GM18873 (cell line): Measurements from ENCODE around the gene AAMDC.
"Not testable (repeated sequence)": the region's sequence is repeated elsewhere in the genome, so short reads cannot be mapped to it uniquely, and the experiment has no call there.

Source experiments
- ATAC-seq: cut with Tn5 transposase; IDR thresholded peaks from one replicate; pipeline ENCODE4 v1.9.1; 2021; ENCODE audit warnings: mild to moderate bottlenecking, moderate library complexity, moderate number of reproducible peaks; ENCODE audit not compliant: unreplicated experiment, low FRiP score

AAMDC gene

DNA sequence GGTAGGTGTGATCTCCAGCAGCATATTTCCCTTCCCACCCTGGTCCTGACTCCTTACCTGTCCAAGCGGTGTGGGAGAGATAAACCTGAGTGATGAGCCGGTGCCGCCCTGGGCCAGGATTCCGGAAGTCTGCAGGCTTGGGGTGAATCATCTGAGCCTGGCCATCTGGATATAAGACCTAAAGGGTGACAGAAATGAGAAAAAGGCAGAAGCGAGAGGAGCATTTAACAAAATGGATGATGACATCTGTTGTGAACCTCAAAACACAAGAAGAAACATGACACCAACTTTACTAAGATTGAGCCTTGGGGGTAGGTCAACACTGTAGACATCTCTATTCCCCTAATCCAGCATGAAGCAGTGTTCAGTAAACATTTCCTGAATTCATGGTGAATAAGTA lies 62.8 kb downstream of the AAMDC start:
- ATAC-seq: no peak

DNA sequence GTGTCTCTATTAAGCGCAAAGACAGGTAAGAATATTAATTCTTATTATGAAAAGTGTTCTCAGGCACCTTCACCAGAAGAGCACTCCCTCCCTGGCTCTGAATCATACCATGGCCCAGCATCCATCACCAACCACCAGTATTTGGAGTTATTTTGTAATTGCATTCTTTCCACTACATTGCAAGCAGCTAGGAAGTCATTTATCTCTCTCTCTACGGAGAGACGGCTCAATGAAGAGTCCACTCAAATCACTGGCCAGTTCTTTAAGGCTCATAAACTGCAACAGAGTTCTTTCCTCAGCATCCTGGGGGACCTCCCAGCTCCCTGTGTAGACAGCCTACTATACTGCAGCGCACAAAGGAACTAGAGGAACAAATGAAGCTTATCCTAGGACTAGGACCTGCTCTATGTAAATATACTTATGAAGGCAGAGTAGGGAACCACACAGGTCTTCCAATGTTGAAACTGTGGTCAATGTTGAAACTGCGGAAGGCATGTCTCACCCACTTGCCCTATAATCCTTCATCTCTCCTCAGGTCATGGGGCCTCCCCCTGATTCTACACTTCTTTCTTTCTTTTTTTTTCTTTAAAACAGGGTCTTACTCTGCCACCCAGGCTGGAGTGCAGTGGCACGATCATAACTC lies 63.4 kb downstream of the AAMDC start:
- no peak for ATAC-seq

DNA sequence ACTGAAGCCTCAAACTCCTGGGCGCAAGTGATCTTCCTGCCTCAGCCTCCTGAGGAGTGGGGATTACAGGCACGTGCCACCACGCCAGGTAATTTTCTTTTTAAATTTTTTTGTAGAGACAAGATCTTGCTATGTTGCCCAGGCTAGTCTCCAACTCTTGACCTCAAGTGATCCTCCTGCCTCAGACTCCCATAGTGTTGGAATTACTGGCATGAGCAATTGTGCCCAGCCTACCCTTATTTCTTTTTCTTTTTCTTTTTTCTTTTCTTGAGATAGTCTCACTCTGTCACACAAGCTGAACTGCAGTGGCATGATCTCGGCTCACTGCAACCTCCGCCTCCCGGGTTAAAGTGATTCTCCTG lies 63.9 kb downstream of the AAMDC start:
- ATAC-seq: no peak

DNA sequence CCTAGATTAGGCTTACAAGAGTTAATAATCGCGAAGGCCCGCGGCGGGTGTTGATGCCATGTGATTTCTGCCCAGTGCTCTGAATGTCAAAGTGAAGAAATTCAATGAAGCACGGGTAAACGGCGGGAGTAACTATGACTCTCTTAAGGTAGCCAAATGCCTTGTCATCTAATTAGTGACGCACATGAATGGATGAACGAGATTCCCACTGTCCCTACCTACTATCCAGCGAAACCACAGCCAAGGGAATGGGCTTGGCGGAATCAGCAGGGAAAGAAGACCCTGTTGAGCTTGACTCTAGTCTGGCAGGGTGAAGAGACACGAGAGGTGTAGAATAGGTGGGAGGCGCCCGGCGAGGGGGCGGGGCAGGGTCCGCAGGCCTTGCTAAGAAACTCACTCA lies 65.5 kb downstream of the AAMDC start:
- ATAC-seq: no peak

DNA sequence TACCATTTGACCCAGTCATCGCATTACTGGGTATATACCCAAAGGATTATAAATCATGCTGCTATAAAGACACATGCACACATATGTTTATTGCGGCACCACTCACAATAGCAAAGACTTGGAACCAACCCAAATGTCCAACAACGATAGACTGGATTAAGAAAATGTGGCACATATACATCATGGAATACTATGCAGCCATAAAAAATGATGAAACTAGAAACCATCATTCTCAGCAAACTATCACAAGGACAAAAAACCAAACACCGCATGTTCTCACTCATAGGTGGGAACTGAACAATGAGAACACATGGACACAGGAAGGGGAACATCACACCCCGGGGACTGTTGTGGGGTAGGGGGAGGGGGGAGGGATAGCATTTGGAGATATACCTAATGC lies 68.1 kb downstream of the AAMDC start:
- not testable (repeated sequence) for ATAC-seq

DNA sequence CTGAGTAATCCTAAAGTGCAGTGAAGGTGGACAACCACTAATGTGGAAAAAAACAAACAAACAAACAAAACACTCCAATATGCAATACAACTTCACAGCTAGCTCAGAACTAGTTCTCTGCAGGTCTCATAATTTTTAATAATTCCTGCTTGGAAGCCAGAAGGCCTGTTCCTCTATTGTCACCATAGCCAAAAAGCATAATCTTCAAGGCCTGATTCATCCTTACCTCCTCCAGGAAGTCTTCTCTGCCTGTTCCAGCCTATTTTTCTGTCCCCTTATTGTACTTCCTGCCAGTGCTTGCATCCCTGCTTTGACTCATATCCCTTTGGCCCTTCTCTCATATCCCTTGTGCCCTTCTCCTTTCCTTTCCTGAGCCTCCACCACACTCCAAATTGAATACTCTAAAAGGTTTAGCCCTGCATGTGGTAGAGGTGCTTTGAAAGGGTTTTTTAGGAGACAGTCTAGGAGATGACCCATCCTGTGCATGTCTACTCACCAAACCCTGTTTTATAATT lies 69.2 kb downstream of the AAMDC start:
- ATAC-seq: not testable (repeated sequence)

DNA sequence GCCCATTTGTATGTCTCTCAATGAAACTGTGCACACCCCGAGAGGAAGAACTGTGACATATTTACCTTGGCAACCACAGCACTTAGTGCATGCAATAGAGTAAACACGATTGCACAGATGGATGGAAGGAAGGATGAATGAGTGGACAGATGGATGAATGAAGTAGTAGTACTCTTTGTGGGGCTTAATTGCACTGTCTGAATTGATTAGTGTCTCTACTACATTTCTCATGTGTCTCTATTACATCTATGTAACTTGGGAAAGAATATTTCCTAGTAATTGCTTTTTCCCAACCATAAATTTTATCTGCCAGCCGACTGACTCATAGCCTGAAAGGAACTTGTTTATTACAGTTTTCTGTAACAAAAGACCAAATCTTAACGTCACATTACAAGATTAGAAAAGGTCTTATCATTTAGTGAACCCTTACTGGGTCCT lies 69.7 kb downstream of the AAMDC start:
- not testable (repeated sequence) for ATAC-seq

DNA sequence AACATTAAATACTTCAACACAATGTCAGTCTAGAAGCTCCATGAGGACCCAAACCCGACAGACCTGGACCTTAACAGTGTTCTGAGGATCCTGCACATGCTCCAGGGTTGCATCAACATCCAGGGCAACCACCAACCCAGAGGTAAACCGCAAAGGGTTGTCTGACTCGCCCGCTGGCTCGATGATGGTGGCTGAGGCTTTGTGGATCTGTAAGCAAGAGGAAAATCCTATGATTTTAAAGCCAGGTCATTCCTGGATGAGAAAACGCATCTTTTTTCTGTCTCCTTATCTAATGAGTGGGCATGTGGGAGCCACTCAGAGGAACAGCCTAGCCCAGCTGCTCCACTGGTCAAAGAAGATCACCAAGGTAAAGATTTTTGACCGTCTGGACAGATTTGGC lies 70.3 kb downstream of the AAMDC start:
- not testable (repeated sequence) for ATAC-seq

DNA sequence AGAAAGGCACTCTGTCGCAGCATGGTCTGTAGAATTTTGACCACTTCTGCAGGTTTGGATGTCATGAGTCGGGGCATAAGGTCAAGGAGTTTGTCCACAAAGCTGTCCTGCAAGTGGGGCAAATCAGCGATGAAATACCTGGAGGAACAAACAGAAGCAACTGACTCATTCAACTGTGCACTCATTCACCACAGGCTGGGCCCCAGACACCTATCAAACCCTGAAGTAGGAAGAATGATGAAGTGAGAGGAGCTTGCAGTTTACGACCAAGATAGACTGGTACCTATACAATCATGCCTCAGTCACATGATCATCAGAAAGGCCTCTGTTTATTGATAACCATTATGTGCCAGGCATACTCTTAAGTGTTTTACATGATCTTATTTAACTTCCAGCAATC lies 70.8 kb downstream of the AAMDC start:
- ATAC-seq: not testable (repeated sequence)

DNA sequence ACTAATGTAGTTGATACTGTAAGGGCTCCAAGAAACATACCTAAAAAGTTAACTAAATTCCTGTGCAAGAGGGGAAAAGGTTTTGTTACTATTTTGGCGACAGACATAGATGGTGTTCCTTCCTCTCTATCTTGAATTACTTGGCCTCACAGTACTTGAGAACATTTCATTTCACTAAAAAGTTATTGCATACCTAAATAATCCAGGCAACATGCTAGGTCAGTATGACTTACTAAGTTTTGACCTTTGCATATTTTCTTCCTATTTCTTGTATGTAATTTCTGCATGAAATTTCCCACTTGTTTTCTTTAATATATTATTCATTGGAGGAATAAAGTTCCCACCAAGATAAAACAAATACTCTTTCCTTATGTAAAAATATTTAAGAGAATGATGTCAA lies 74.0 kb downstream of the AAMDC start:
- ATAC-seq: not testable (repeated sequence)

DNA sequence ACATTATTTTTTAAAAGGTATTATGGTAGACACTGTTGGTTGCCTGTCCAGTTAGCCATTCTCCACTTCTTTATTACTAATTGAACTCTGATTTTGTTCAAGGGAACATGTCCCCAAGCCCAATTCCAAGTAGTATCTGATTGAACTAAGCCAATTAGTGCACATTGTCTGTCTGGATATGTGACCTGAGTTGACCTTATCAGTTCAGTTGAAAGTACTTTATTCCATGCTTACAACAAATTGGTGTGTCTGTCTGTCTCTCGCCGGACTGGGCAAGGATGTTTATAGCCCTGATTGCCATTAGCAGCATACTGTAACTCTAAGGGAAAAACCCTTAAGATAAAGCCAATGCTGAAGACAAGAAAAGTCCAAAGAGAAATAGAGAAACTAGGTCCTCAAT lies 87.9 kb downstream of the AAMDC start:
- ATAC-seq: no peak

DNA sequence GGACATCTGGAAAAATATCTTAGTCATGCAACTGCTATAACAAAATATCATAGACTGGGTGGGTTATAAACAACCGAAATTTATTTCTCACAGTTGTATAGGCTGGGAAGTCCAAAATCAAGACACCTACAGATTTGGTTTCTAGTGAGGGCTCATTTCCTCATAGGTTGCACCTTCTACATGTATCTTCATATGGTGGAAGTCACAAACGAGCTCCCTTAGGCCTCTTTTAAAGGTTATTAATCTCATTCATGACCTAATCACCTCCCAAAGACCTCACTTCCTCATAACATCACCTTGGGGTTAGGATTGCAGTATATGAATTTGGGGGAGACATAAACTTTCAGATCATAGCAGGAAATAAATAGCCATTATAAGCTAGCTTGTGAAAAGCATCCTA lies 88.3 kb downstream of the AAMDC start:
- no peak for ATAC-seq

DNA sequence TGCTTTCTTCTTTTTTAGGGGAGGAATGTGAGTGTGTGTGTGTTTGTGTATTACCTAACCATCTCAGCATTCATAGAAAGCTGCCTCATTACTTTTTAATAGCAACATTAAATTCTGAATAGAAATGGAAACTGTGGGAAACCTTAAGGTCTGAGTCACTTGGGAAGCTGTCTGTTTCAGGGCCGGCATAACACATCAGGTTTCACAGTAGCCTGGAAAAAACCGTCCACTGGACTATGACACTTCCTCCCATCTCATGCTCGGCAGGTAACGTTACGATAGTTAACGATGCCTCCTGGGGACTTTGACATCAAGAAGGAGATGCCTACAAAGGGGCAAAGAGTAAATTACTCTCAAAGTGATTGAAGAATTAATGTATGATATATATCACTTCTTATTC lies 89.9 kb downstream of the AAMDC start:
- not testable (repeated sequence) for ATAC-seq

DNA sequence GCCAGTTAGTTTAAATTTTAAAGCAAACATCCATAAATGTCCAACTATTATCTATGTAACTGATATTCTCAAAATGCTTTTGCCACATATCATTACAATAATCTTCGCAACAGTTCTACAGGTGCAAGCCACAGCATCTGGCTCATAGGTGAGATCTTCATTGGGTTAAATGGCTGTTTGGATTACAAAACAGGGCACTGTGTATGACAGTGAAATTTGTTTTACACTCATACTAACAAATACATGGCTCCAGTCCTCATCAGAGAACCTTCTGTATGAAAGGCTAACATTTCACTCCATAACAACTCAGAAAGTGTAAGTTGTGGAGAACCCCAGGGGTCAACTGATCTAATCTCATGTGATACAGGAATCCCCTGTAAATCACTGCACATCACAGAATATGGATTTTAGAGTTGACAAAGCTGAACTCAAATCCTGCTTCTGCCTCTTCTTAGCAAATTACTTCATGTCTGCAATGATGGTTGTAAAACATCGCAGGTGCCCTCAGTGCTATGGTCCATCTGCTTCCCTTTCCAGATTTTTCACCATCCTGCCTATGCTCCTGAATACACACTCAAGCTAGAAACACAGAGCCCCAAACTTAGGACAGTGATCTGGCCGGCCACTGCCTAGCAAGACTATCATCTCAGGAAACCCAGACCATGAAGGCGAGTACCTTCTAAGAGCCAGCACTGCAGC lies 92.8 kb downstream of the AAMDC start:
- not testable (repeated sequence) for ATAC-seq

DNA sequence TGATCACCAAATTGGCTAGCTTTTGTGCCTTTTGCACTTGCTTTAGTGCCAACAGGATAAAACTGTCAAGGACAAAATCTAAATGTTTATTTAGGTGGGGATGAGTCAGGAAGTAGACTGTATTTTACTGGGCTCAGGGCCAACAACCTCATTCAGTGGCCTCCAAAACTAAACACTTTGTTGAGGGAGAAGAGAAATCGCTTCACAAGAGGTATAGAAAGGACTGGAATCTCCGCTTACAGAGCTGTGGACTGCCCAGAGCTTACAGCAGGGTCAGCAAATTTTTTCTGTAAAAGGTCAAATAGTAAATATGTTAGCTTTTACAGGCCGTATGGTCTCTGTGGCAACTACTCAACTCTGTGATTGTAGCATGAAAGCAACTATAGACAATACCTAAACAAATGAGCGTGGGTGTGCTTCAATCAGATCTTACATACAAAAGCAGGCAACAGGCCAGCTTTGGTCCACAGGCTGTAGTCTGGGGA lies 93.4 kb downstream of the AAMDC start:
- not testable (repeated sequence) for ATAC-seq

DNA sequence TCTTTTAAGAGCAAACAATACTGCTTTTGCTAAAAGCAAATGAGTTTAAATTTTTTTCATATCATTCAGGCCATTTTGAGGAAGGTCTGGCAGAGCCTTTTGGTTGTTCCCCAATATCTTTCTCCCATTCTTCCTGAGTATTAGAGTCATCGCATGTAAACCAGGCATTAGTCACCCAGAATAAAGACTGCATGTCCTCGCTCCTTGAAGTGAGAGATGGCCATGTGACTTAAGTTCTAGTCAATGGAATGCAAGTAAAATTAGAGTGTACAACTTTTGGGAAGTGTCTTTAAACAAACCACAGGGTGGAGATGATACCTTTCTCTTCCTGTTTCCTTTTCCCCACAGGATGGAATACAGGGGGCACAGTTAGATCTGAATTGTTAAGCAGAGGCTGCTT lies 96.8 kb downstream of the AAMDC start:
- not testable (repeated sequence) for ATAC-seq
